ENCODE measurements around the gene TMEM44. TPM values are rescaled to one million over a fixed set of nuclear protein-coding genes. Genes with fewer than 3 reads are reported as not detected.

TMEM44 gene
- total and polyA plus RNA-seq, 7 experiments from 2014 or later = 0.33 to 2.6 (median 1.3) TPM

DNA sequence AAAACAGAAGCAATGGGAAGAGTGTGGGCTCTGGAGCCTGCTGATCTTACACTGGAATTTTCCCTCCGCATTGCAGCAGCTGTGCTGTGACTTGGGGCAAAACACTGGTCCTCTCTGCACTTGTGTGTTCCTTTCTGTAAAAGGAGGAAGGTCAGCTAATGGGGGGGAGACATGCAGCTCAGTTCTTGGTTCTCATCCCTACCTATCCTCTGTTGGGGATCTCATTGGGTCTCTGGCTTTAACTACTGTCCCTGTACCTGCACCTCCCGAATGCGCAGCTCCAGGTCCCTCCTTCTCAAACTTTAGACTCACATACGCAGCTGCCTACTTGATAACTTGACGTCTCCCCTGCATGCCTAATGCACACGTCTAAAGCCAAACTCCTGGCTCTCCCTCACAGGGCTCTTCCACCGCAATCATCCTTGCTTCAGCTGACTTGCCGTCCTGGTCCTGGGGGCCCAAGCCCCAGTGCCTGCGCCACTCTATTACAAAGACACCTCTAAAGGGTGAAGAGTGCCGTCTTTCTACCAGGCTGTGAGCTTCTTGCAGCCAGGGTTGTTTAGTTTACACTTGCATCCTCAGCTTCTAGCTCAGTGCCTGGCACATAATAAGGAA, 5.9 kb upstream of the TMEM44 start:
- Mint-ChIP-seq H3K4me1 (peaks cover 5 to 24% (median 17%) of the 10 kb centered on the region in 7 donors), H3K9me3 (peaks cover 0 to 2% (median 0%) of the 10 kb centered on the region in 11 donors), H3K27ac (peak overlapping the region in 2 of 9 donors; percentile 11 to 67), H3K36me3 (peaks cover 6 to 38% (median 17%) of the 10 kb centered on the region in 5 donors), H3K4me3 (no peak overlapping the region), H3K27me3 (no peaks in the 10 kb centered on the region)
- peaks cover 7 to 37% (median 13%) of the 10 kb centered on the region in 3 experiments for H3K36me3 ChIP-seq (ENCODE audit: control insufficient read depth in 2 of 3, insufficient read depth in 3 of 3, low read length in 3 of 3)
- POLR2A ChIA-PET = interaction anchor here (0.7 kb wide), 1 partner anchor 32 kb away, joined by 3 read pairs; no protein-coding TSS in a partner anchor
- no peak for ATAC-seq
- intact Hi-C loops (cut with micrococcal nuclease) = no loop called here
- CTCF ChIA-PET = interaction anchor here (0.5 to 1.0 kb wide), 3 partner anchors 13 to 32 kb away, joined by 3 to 4 read pairs (median 3); no protein-coding TSS in a partner anchor
- no peak overlapping the region for H3K4me3 ChIP-seq (ENCODE audit: low read length)
- peak in 1 of 9 donors; percentile 9 for DNase-seq
- no peaks in the 10 kb centered on the region for H3K9me3 ChIP-seq (ENCODE audit: control insufficient read depth in 2 of 3, low read length in 3 of 3)
- H3K27me3 ChIP-seq (ENCODE audit: control insufficient read depth in 2 of 2, insufficient read depth in 2 of 2, low read length in 2 of 2) = no peaks in the 10 kb centered on the region
- no peaks in the 10 kb centered on the region for H3K4me1 ChIP-seq (ENCODE audit: control insufficient read depth in 2 of 2, insufficient read depth in 2 of 2, low read length in 2 of 2)
- H3K27ac ChIP-seq (ENCODE audit: low read depth, low read length) = no peak overlapping the region

DNA sequence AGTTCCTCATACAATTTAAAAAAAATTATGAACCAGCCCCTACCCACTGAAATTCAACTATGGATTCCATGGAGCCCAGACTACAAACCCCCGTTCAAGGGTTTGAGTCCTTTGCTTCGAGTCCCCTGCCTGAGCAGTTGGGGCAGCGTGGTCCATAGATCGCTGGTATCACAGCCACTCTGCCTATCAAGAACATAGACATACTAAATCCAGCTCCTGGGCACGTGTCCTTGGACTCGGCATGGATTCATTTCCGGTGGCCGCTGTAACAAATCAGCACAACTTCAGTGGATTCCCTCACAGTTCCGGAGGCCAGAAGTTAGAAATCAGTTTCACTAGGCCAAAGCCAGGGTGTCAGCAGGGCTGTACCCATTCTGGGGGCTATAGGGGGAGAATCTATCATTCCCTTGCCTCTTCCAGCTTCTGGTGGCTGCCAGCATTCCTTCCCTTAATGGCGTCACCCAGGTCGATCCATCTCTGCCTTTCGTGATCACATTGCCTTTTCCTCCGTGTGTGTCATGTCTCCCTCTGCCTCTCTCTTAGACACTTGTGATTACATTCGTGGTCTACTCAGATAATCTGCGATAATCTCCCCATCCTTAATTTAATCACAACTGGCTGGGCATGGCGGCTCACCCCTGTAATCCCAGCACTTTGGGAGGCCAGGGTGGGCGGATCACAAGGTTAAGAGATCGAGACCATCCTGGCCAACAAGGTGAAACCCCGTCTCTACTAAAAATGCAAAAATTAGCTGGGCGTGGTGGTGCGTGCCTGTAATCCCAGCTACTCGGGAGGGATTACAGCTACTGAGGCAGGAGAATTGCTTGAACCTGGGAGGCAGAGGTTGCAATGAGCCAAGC, 4.6 kb upstream of the TMEM44 start:
- DNase-seq (no peak), ATAC-seq (no peak)
- no peak overlapping the region for H3K4me3 Mint-ChIP-seq
- peaks cover 0 to 2% (median 0%) of the 10 kb centered on the region in 11 donors for H3K9me3 Mint-ChIP-seq
- H3K27ac ChIP-seq (ENCODE audit: low read depth, low read length) = no peak overlapping the region
- no peaks in the 10 kb centered on the region for H3K9me3 ChIP-seq (ENCODE audit: control insufficient read depth in 2 of 3, low read length in 3 of 3)
- H3K4me1 ChIP-seq (ENCODE audit: control insufficient read depth in 2 of 2, insufficient read depth in 2 of 2, low read length in 2 of 2) = no peaks in the 10 kb centered on the region
- H3K27me3 ChIP-seq (ENCODE audit: control insufficient read depth in 2 of 2, insufficient read depth in 2 of 2, low read length in 2 of 2) = no peaks in the 10 kb centered on the region
- peaks cover 2 to 28% (median 8%) of the 10 kb centered on the region in 3 experiments for H3K36me3 ChIP-seq (ENCODE audit: control insufficient read depth in 2 of 3, insufficient read depth in 3 of 3, low read length in 3 of 3)
- ChIA-PET POLR2A (interaction anchor here (0.7 kb wide), 1 partner anchor 240 kb away, joined by 4 read pairs; no protein-coding TSS in a partner anchor), CTCF (interaction anchor here (1.0 kb wide), 1 partner anchor 34 kb away, joined by 4 read pairs; no protein-coding TSS in a partner anchor)
- intact Hi-C loops (cut with micrococcal nuclease) = no loop called here
- H3K4me3 ChIP-seq (ENCODE audit: low read length) = no peak overlapping the region
- H3K36me3 Mint-ChIP-seq = peaks cover 6 to 26% (median 16%) of the 10 kb centered on the region in 5 donors
- H3K27ac Mint-ChIP-seq = peak overlapping the region in 4 of 9 donors; percentile 25 to 47 (median 42)
- peaks cover 9 to 29% (median 17%) of the 10 kb centered on the region in 7 donors for H3K4me1 Mint-ChIP-seq
- H3K27me3 Mint-ChIP-seq = no peaks in the 10 kb centered on the region

DNA sequence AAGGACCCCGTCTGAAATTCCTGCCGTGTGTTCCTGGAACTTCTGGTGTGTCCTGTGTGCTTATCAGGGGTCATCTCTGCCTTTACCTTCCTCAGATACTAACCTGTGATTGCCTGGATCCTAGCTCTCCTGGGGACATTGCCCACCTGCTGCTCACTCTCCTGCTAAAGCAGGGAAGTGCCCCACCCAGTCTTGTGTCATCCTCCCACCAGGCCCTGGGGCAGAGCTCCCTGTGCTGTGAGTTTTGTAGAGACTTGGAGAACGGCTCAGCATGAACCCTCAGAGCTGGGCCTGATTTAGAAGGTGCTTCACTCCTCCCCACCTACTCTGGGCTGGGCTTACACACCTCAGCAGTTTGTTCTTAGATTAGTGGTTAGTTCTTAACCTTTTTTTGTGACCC, 3.8 kb upstream of the TMEM44 start:
- DNase-seq (no peak), ATAC-seq (no peak)
- ChIA-PET CTCF (interaction anchor here (0.7 kb wide), 1 partner anchor 834 kb away, joined by 3 read pairs; no protein-coding TSS in a partner anchor), POLR2A (no interaction called here)
- H3K27me3 ChIP-seq (ENCODE audit: control insufficient read depth in 2 of 2, insufficient read depth in 2 of 2, low read length in 2 of 2) = no peaks in the 10 kb centered on the region
- Mint-ChIP-seq H3K27ac (peak overlapping the region in 6 of 9 donors; percentile 8 to 70 (median 40)), H3K27me3 (no peaks in the 10 kb centered on the region), H3K9me3 (no peaks in the 10 kb centered on the region), H3K36me3 (peaks cover 2 to 22% (median 11%) of the 10 kb centered on the region in 5 donors), H3K4me3 (no peak overlapping the region), H3K4me1 (peaks cover 7 to 32% (median 17%) of the 10 kb centered on the region in 7 donors)
- H3K4me3 ChIP-seq (ENCODE audit: low read length) = no peak overlapping the region
- H3K4me1 ChIP-seq (ENCODE audit: control insufficient read depth in 2 of 2, insufficient read depth in 2 of 2, low read length in 2 of 2) = no peaks in the 10 kb centered on the region
- no peaks in the 10 kb centered on the region for H3K9me3 ChIP-seq (ENCODE audit: control insufficient read depth in 2 of 3, low read length in 3 of 3)
- no peak overlapping the region for H3K27ac ChIP-seq (ENCODE audit: low read depth, low read length)
- peaks cover 0 to 21% (median 5%) of the 10 kb centered on the region in 3 experiments for H3K36me3 ChIP-seq (ENCODE audit: control insufficient read depth in 2 of 3, insufficient read depth in 3 of 3, low read length in 3 of 3)
- intact Hi-C loops (cut with micrococcal nuclease) = no loop called here

DNA sequence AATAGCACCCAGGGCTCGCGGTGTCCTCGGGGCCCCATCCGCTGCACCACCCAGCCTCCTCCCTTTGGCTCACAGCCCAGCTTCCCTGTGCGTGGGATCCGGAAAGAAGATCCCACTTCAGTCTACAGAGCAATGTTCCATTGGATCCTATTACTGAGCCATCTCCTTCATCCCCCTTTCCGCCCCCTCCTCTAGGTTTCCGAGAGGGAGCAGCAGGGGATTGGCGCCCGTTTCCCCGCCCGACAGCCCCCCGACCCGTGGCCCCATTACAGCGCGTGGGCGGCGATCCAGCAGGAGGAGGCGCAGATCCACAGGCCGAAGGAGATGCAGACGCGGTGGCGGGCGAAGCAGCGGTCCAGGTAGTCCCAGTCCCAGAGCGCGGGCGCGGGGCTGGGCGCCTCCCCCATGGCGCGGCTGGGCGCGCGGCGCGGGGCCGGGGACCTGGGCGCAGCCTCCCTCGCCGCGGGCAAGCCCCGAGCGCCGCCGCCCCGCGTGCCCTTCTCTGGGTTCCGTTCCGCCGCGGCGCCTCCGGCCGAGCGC, 340 bp downstream of the TMEM44 start:
- Histone ChIP-seq H3K9me3 (ENCODE audit: control insufficient read depth in 2 of 3, low read length in 3 of 3) (no peaks in the 10 kb centered on the region), H3K27me3 (ENCODE audit: control insufficient read depth in 2 of 2, insufficient read depth in 2 of 2, low read length in 2 of 2) (no peaks in the 10 kb centered on the region), H3K4me1 (ENCODE audit: control insufficient read depth in 2 of 2, insufficient read depth in 2 of 2, low read length in 2 of 2) (no peaks in the 10 kb centered on the region), H3K27ac (ENCODE audit: low read depth, low read length) (peak overlapping the region; percentile 60), H3K36me3 (ENCODE audit: control insufficient read depth in 2 of 3, insufficient read depth in 3 of 3, low read length in 3 of 3) (no peaks in the 10 kb centered on the region), H3K4me3 (ENCODE audit: low read length) (peak overlapping the region; percentile 45)
- ChIA-PET POLR2A (no interaction called here), CTCF (no interaction called here)
- H3K4me3 Mint-ChIP-seq = peak overlapping the region; percentile 67 to 91 (median 84)
- no peaks in the 10 kb centered on the region for H3K9me3 Mint-ChIP-seq
- H3K27me3 Mint-ChIP-seq = no peaks in the 10 kb centered on the region
- intact Hi-C loops (cut with micrococcal nuclease) = loop anchor here (1.0 to 2.0 kb wide), 4 partner anchors 39 to 161 kb away; partner anchors contain the start of gene LSG1 (in 1 of the 2)
- ATAC-seq (peak; percentile 59), DNase-seq (no peak)
- H3K27ac Mint-ChIP-seq = peak overlapping the region in 2 of 9 donors; percentile 14 to 54
- H3K36me3 Mint-ChIP-seq = peaks cover 0 to 4% (median 0%) of the 10 kb centered on the region in 5 donors
- H3K4me1 Mint-ChIP-seq = peaks cover 0 to 21% (median 8%) of the 10 kb centered on the region in 7 donors

DNA sequence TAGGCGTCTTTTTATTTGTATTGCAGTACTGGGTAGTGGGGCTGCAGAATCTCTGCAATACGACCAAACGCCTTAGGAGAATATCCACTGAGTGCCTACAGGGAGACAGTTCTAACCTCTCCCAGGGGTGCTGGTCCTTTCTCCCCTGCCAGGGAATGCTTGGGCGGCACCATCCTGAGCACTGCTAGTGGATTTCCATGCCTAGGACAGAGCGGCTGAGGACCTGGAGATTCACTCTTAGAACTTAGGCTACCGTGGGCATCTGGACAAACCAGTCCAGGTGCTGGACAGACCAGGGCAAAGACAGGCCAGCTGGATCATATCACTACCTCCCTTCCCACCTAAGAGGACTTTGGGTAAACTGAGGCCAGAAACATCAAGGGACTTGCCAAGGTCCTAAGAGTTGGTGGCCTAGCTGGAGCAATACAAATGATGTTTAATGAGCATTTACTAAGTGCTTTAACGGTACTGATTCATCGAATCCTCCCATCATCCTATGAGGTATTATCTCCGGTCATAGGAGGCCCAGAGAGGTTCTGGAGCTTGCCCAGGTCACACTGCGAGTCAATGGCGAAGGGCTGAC, 902 bp downstream of the TMEM44 start:
- Mint-ChIP-seq H3K4me3 (peak overlapping the region; percentile 67 to 91 (median 84)), H3K9me3 (no peaks in the 10 kb centered on the region), H3K27me3 (no peaks in the 10 kb centered on the region), H3K36me3 (peaks cover 0 to 4% (median 0%) of the 10 kb centered on the region in 5 donors), H3K27ac (no peak overlapping the region), H3K4me1 (peaks cover 0 to 21% (median 8%) of the 10 kb centered on the region in 7 donors)
- Histone ChIP-seq H3K4me1 (ENCODE audit: control insufficient read depth in 2 of 2, insufficient read depth in 2 of 2, low read length in 2 of 2) (no peaks in the 10 kb centered on the region), H3K4me3 (ENCODE audit: low read length) (peak overlapping the region; percentile 45), H3K9me3 (ENCODE audit: control insufficient read depth in 2 of 3, low read length in 3 of 3) (no peaks in the 10 kb centered on the region), H3K27ac (ENCODE audit: low read depth, low read length) (no peak overlapping the region), H3K36me3 (ENCODE audit: control insufficient read depth in 2 of 3, insufficient read depth in 3 of 3, low read length in 3 of 3) (no peaks in the 10 kb centered on the region), H3K27me3 (ENCODE audit: control insufficient read depth in 2 of 2, insufficient read depth in 2 of 2, low read length in 2 of 2) (no peaks in the 10 kb centered on the region)
- ChIA-PET POLR2A (no interaction called here), CTCF (interaction anchor here (0.6 kb wide), 1 partner anchor 13 kb away, joined by 4 read pairs; no protein-coding TSS in a partner anchor)
- intact Hi-C loops (cut with micrococcal nuclease) = loop anchor here in 1 of 2 donors (2.0 kb wide), 1 partner anchor 48 kb away; no protein-coding TSS in a partner anchor
- ATAC-seq = no peak
- no peak for DNase-seq

DNA sequence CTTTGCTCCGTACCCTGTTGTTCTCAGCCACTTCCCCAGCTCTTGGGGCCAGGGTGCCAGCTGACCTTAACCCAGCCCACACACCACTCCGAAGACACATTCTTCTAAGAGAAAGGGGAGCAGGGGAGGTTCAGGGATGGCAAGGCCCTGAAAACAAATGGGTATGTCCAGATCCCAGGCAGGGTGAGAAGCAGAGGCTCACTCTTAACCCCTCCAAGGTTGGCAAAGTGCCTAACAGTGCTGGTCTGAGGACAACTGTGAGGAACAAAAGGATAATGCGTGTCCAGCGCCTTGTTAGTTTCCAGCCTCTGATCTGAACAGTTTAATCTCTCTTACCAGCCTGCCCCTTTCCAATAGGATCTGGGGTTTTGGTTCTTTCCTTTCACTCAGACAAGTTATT, 1.5 kb downstream of the TMEM44 start:
- Mint-ChIP-seq H3K4me1 (peaks cover 0 to 21% (median 7%) of the 10 kb centered on the region in 7 donors), H3K9me3 (no peaks in the 10 kb centered on the region)
- intact Hi-C loops (cut with micrococcal nuclease) = loop anchor here in 1 of 2 donors (2.0 kb wide), 1 partner anchor 47 kb away; no protein-coding TSS in a partner anchor

More for the DNA sequence above, 1.5 kb downstream of the TMEM44 start:
- DNase-seq (no peak), ATAC-seq (no peak)
- Histone ChIP-seq H3K9me3 (ENCODE audit: control insufficient read depth in 2 of 3, low read length in 3 of 3) (no peaks in the 10 kb centered on the region), H3K27me3 (ENCODE audit: control insufficient read depth in 2 of 2, insufficient read depth in 2 of 2, low read length in 2 of 2) (no peaks in the 10 kb centered on the region), H3K4me3 (ENCODE audit: low read length) (no peak overlapping the region), H3K27ac (ENCODE audit: low read depth, low read length) (no peak overlapping the region), H3K36me3 (ENCODE audit: control insufficient read depth in 2 of 3, insufficient read depth in 3 of 3, low read length in 3 of 3) (no peaks in the 10 kb centered on the region), H3K4me1 (ENCODE audit: control insufficient read depth in 2 of 2, insufficient read depth in 2 of 2, low read length in 2 of 2) (no peaks in the 10 kb centered on the region)
- H3K36me3 Mint-ChIP-seq = peaks cover 0 to 4% (median 0%) of the 10 kb centered on the region in 5 donors
- peak overlapping the region in 6 of 10 donors; percentile 73 to 91 (median 84) for H3K4me3 Mint-ChIP-seq
- no peak overlapping the region for H3K27ac Mint-ChIP-seq
- CTCF ChIA-PET = interaction anchor here (0.6 kb wide), 1 partner anchor 14 kb away, joined by 4 read pairs; no protein-coding TSS in a partner anchor
- H3K27me3 Mint-ChIP-seq = no peaks in the 10 kb centered on the region
- POLR2A ChIA-PET = no interaction called here
